ENCODE results near the gene C11orf87. TPM values are rescaled to one million over a fixed set of nuclear protein-coding genes. Genes with fewer than 3 reads are reported as not detected.

C11orf87 gene
- not detected in 2 replicates for total RNA-seq (2014; rRNA removed; shearing (Covaris generic))
- not detected in 2 replicates for polyA plus RNA-seq (2014; cell fraction: nucleus; rRNA removed)

DNA sequence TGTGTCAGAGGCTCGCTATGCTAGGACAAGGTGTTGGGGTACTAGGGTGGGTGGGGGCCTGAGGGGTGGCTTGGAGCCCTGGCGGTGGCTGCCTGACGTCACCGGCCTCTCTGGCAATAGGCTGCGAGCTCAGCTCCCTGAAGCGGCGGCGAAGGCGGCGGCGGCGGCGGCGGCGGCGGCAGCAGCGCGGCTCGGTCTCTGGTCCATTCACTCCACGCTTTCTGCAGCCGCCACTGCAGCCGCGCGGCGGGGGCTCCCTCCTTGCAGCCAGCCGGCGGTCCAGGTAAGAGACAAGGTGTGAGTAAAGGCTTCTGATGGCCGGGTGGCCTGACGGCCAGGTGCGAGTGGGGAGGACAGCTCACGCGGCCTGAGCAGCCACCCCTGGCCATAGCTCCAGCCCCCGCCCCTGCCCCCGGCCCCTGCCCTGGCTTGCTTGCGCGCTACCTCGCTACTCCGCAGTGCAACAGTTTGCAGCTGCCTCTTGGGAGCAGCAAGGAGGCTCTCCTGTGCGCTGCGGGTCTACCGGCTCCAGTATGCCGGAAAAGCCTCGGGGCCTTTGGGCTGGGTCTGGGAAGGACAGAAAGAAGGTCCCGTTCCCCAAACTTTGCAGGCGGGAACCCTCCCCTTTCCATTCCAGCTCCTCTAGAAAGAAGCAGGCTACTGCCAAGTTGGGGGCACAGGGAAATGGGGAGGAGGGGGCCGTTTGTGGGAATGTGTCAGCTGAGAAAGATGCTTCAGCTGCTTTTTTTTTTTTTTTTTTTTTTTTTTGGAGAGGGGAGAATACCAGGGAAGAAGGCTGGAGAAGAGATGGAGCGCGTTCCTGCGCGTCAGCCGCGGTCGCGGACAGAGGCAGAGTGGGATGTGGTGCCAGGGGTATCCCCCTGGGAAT lies at the start of gene C11orf87:
C11orf87 (plus strand) TSS at position 210 of the 889 bp plus-strand sequence. CDS start 1,444 bp downstream, outside the sequence.
- DNase-seq (ENCODE audit: extremely low read depth, low read depth), result no peak

DNA sequence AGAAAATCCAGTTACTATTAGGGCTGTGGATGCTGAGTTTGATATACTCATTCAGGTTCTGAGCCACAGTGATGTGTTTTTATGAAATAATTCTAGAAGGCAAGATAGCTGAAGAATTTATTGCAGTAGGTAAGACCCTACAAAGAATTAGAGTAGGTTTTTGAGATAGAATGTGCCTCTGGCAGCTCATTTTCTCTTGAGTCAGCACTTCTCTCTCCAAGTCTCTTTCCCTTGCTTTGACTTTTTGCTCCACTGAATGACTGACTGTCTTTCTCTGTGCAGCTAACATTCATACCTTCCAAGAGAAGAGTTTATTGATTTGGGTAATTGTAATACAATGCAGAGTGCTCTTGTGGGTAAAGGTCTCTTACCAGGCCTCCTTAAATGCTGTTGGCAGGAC lies 48.0 kb upstream of the C11orf87 start:
- no peak for DNase-seq (ENCODE audit: extremely low read depth, low read depth)

DNA sequence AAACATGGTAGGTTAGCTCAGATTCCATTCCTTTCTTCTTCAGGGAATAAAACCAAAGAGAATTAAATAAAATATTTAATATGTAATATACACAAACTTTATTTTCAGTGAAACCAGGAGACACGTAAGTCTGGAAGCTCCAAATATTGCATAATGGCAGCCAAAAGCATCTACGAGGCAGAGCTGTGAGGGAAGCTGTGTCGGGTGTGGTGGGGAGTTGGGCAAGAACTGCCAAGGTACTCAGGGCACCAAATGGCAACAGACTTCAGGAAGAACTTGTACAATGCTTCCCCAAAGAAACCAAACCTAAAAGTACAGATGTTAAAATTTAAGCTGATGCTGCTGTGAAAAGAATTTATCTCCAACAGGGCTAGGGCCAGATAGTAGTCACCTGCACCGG lies 47.5 kb upstream of the C11orf87 start:
- DNase-seq (ENCODE audit: extremely low read depth, low read depth), result no peak

DNA sequence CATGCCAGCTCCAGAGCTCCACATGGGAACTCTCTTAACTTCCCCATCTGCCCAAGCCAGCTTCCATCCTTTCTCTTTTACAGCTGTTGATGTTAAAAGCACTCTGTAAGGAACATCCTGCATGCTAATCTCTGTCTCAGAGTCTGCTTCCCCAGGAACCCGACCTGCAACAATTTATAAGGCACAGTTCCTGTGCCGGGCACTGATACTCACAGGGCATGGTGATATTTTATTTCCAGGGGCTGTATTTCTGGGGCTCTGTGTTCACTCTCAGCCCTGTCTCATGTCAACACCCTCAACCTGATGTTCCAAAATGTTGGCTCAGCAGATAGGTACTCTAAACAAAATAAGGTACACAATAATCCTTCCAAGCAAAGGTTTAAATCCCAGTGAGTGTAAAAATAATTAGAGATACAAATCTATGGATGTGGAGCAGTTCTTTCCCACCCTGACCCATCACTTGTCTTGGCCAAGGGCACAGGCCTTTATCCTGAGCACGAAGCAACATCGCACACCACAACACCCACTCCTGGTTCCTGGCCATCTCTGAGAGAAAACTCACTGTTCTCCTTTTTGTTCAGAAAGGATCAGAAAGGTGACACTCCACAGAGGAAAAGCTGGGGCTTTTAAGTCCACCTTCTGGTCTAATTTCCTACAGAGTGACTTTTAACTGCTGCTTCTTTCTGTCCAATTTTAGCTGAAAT lies 44.8 kb upstream of the C11orf87 start:
- no peak for DNase-seq (ENCODE audit: extremely low read depth, low read depth)

DNA sequence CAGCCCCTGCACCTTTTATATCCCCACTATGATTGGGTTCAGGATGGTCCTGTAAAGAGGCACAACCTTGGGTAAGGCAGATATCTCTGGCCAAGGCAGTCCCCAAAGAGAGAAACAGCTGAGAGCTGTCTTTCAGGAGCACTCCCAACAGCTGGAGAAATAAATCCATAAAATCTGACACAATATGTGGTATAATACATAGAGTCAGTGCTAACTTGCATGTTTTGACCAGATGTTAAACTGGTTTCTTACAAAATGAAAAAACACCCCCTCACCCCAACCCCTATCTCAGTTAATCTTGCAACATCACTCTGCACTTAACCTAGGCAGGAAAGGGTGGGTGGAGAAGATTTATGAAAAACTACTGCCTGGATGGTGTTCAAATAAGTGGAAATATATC lies 44.0 kb upstream of the C11orf87 start:
- no peak for DNase-seq (ENCODE audit: extremely low read depth, low read depth)

DNA sequence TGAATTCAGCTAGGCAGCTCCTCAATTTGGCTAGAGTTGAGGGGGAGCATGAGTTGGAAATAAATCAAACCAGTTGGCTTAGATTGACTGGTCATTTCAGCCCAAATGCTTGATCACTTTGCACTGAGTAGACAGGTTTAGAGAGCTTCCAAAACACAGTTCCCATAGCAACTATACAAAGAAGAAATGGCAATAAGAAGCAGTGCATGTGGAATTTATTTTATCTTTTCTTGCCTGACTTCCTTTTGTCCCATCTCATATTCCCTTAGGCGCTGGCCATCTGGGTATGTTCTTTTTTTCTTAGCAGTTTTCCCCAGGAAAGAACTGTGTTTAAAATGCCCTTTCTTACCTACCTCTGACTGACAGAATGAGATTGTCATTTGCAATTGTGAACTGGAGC lies 38.7 kb upstream of the C11orf87 start:
- no peak for DNase-seq (ENCODE audit: extremely low read depth, low read depth)

DNA sequence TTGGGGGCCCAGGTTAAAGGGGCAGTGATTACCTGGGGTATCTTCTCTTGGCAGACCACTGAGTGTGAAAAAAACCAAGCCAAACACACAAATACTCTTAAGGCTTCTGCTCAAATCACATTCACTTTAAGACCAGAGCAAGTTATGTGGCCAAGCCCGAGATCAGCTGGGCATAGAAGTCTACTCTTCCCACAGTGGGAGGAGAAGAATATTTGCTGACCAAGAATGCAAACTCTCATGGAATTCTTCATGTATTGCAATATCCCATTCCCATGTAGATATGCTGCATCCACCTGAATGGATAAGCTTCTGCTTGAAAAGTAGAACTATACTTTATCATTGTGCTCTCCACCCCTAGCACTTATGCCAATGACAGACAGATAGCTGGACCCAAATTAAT lies 37.1 kb upstream of the C11orf87 start:
- DNase-seq (ENCODE audit: extremely low read depth, low read depth), result no peak

DNA sequence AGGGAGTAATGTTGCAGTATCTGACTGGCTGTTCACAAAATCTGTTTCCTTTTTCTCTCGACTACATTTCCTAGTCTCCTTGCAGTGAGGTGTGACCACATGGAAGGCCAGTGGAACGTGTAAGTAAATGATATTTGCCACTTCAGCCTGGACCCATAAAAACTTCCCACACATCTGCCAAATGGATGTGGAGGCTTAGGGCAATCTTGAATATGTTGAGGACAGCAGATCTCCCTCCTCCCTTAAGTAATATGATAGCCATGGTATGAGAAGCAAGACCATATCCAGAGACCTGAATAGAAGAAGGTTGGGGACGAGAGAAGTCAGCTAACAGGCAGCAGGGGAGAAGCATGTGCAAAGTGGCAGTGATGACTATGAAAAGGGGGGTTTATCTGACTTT lies 33.0 kb upstream of the C11orf87 start:
- DNase-seq (ENCODE audit: extremely low read depth, low read depth), result no peak

DNA sequence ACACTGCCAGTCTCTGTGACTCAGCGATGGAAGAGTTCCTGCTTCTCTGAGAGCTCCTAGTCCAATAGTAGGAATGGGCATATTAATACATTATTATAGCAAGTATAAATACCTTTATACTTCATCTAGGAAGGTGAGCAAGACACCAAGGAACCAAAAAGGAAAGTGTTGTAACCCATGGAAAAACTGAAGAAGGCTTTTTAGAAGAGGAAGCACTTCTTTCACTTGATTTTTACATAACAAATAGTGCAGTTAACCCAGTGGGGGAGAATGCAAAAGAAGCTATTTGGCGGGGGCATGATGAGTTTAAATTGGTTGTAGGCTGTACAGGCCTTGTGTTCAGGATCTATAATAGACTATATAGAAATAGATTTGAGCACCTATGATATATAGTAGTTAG lies 31.2 kb upstream of the C11orf87 start:
- DNase-seq (ENCODE audit: extremely low read depth, low read depth), result no peak

DNA sequence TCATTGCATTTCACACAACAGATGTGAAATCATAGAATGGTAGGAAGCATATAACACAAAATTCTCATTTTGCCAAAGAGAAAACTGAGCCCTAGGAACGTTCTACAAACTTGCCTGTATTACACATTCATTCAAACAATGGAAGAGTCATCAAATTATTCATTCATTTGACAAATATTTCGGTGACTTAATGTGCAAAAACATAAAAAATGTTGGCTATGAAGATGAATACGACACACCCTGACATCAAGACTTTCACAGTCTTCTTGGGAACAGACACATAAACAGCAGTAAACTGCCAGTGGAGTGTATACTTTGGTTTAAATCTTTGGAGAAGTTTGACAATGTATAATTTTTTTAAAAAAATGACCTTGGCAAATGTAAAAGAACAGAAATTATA lies 20.4 kb upstream of the C11orf87 start:
- no peak for DNase-seq (ENCODE audit: extremely low read depth, low read depth)

DNA sequence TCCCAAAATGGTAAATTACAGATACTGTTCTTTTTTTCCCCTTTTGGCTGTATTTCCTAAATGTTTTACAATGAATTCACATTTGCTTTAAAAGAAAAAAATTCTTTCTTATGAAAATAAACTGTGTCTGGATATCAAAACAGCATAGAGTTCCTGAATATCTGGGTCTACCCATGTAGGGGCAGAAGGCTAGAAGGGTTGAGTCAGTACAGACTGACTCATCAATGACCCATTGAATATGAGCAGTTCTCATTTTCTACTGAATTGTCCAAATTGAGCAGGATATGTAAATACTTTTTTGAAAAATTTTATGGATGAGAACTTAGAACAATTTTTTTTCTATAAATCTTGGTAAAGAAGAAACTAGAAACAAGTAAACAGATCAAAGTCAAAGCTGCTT lies 16.3 kb upstream of the C11orf87 start:
- DNase-seq (ENCODE audit: extremely low read depth, low read depth), result no peak

DNA sequence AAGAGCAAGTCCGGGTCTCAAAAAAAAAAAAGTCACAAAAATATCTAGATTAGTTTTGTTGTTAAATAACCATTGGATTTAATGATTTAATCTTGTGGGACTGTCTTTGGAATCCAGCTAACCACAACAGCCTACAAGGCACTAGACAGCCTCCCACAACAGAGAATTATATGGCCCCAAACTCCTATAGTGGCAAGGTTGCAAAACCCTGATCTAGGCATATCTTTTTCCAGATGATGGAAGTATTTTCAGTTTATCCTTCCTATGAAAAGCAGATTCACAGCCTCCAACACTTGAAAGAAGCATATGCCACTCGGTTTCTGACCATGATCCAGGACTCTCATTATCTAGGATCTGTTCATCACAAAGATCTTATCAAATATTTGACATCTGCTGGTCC lies 5.4 kb upstream of the C11orf87 start:
- no peak for DNase-seq (ENCODE audit: extremely low read depth, low read depth)

DNA sequence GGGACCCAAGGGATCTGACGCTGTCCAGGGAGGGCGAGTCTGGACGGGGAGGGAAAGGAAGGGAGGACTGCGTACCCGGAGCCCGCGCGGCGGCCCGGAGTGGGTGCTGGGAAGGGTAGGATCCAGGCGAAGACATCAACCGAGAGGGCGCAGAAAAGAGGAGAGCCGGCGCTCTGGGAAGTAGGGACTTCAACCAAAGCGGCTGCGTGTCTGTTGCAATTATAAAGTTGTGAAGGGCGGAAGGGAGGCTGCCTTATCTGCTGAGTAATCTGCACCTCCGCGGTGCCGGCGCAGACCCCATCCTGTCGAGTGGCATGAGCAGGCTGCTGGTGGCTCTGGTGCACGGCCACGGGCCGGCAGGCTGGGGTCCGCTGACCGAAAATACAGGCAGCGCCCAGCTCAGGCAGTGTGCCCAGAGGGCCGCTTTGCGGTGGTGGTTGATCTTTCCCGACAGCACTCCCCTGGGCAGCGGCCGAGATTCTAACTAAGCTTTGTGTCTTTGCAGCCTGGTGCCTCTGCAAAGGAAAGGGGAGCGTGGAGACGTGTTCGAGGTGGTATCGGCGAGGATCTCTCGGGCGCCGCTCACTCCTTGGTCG lies 978 bp downstream of the C11orf87 start:
- DNase-seq (ENCODE audit: extremely low read depth, low read depth), result no peak

DNA sequence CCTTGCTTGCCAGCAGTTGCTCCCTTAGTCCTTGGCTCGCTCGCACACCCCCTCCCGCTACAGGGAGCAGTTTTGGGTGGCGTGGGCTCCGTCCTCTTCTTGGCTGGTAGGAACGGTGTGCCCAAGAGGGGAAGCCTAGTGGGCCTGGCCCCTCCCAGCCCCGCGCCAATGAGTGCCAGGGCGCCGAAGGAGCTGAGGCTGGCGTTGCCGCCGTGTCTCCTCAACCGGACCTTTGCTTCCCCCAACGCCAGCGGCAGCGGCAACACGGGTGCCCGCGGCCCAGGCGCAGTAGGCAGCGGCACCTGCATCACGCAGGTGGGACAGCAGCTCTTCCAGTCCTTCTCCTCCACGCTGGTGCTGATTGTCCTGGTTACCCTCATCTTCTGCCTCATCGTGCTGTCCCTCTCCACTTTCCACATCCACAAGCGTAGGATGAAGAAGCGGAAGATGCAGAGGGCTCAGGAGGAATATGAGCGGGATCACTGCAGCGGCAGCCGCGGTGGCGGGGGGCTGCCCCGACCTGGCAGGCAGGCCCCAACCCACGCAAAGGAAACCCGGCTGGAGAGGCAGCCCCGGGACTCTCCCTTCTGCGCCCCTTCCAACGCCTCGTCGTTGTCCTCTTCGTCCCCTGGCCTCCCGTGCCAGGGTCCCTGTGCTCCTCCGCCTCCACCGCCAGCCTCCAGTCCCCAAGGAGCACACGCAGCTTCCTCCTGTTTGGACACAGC lies 1.6 kb downstream of the C11orf87 start:
- no peak for DNase-seq (ENCODE audit: extremely low read depth, low read depth)

DNA sequence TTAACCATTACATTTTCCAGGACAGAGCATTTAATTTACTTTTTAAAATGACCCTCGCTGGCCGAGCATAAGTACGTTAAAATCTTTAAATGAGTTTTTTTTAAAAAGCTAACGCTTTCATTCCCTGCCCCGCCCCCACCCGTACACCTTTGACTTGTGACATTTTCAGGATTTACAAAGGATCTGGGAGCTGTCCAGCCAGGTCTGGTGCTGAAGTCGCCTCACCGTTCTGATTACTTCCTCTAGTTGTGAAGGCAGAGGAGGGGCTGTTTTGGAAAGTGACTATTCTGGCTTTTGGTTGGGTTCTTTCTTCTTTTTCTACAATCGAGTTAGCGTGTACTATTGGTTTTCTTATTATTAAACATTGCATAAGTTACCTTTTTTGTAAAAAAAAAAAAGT lies 2.9 kb downstream of the C11orf87 start:
- DNase-seq (ENCODE audit: extremely low read depth, low read depth), result no peak

DNA sequence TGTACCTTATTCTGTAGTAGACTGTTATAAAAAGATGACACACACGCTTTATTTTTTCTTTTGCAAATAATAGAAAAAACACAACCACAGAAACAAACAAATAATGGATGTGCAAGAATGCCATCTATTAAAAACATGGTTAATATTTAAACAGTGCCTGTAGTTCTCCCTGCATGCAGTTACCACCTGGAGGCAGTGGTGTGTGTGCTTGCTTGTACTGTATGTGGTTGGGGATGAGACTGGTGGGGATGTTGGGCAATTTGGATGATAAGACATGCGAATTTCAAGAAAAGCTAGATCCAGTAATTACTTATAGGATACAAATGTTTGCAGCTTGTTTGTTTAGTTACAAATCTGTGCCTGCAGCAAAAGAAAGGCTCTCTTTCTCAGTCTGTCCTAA lies 3.6 kb downstream of the C11orf87 start:
- DNase-seq (ENCODE audit: extremely low read depth, low read depth), result no peak

DNA sequence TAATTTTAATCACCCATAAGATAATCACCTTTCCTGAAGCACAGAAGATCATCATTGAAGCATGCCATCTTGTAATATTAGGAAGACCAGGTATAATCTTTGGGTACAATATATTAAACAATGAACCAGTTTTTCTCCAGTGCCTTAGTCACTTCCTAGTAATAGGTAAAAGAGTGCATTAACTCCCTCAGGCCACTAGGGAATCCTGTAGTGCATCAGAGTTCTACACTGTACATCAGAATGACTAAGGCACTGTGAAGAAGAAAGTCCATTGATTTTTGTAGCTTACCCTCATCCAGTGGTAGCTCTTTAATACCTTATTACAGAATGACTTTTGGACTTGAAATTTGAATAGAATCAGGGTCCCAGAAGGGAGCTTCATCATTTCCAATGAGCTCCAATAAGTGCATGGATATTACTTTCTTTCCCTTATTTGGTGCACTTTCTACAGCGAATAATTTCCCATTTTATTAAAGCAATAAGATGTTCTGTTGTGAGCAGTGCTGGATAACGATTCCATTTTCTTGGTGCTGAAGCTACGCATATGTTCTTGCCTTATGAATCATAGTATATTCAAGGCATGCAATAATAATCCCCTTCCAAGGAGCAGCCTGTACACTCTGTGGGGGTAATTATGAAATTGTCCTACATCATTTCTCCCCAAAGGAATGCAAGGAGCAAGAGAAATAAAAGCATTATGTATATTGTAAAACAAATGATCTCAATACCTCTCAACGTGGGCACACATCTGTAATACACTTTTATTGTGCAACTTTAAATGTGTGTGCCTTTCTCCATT lies 4.7 kb downstream of the C11orf87 start:
- DNase-seq (ENCODE audit: extremely low read depth, low read depth), result no peak

DNA sequence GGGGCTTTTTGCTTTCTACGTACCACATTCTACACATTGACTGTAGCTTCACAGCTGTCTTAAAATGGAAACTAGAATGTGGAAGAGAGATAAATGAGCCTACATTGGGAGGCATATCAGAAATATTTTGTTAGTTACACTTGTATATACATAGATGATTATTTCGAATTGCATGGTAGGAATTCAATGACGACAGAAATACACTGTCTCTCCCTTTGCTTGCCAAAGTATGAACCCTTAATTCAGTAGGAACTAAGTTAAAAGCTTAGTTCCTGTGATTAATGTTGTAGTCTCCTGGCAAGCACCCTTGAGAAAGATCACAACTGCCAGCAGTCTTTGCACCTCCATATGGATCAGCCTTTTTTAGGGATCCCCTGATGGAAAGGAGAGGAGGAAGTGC lies 10.1 kb downstream of the C11orf87 start:
- DNase-seq (ENCODE audit: extremely low read depth, low read depth), result no peak

DNA sequence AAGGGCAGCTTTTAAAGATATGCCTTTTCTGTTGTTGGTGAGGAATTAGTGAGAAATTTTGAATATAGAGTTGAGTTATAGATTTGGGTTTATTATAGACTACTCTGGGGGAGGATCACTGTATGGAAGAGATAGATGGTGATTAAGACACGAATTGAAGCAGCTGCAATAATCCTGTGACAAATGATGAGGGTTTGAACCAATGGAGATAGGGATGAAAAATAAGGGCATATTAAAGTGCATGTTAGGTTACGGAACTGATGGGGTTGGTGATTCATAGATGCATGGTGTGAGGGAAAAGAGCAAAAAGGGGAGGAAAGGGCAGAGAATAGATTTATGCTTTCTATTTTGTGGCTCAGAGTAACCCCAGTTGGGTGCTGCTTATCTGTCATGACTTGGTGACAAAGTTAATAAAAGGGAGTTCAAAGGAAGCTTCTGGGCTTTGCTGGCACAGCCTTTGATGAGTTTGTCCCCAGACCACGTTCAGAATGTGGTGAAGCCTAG lies 11.8 kb downstream of the C11orf87 start:
- DNase-seq (ENCODE audit: extremely low read depth, low read depth), result no peak

Measured in NCI-H460 (cell line).